T-helper 22 cell (primary cell): Measurements from ENCODE around the gene FRMD5.

Experiments
- DNase-seq: peaks from one replicate; pipeline ENCODE4 v3.0.0-alpha.2; 2020; ENCODE audit warnings: low read depth

Gene FRMD5

GRCh38 chr15:43927203-43927602, 267.9 kb downstream of the FRMD5 start:
- no peak for DNase-seq

- no peak for DNase-seq
Measured at GRCh38 chr15:43923553-43923952, 271.5 kb downstream of the FRMD5 start.

GRCh38 chr15:43922021-43922420, 273.1 kb downstream of the FRMD5 start:
- no peak for DNase-seq

- DNase-seq = no peak
Measured at GRCh38 chr15:43920815-43921214, 274.3 kb downstream of the FRMD5 start.

GRCh38 chr15:43920254-43920600, 274.8 kb downstream of the FRMD5 start:
- no peak for DNase-seq

DNA sequence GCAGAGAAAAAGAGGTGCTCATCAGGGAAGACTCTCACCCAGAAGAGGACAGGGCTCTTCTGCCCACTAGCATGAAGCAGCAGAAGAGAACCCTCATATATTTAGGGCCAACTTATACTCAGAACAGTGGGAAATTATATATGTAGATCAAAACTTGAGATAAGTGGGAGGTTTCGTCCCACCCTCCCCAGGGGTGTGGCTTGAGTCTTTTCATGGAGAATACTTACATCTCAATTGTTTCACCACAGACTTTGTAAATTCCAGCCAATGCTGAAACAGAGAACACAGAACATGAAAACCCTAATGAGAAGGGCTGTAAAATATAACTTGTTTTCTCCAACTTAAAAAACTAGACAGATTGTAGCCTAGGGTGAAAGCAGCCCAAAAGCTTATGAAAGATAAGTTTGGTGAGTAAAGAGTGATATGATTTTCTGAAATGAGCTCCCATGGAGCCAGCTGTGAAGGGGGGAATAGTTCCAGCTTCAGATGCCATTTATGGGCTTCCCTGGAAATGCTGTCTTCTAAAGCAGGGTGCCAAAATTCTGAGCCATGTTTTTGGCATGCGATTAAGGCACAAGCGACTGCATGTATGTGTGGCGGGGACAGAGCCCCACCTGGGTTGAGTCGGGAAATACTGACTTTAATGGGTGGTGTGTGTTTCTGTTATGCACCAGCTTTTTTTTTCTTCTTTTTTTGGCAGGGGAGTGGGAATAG, 275.4 kb downstream of the FRMD5 start:
- no peak for DNase-seq

GRCh38 chr15:43918717-43919116, 276.4 kb downstream of the FRMD5 start:
- no peak for DNase-seq

- no peak for DNase-seq
Measured at GRCh38 chr15:43916326-43916660, 278.8 kb downstream of the FRMD5 start.

GRCh38 chr15:43915631-43916325, 279.3 kb downstream of the FRMD5 start:
- DNase-seq = no peak

- DNase-seq = no peak
Measured at GRCh38 chr15:43913941-43914340, 281.1 kb downstream of the FRMD5 start.

DNA sequence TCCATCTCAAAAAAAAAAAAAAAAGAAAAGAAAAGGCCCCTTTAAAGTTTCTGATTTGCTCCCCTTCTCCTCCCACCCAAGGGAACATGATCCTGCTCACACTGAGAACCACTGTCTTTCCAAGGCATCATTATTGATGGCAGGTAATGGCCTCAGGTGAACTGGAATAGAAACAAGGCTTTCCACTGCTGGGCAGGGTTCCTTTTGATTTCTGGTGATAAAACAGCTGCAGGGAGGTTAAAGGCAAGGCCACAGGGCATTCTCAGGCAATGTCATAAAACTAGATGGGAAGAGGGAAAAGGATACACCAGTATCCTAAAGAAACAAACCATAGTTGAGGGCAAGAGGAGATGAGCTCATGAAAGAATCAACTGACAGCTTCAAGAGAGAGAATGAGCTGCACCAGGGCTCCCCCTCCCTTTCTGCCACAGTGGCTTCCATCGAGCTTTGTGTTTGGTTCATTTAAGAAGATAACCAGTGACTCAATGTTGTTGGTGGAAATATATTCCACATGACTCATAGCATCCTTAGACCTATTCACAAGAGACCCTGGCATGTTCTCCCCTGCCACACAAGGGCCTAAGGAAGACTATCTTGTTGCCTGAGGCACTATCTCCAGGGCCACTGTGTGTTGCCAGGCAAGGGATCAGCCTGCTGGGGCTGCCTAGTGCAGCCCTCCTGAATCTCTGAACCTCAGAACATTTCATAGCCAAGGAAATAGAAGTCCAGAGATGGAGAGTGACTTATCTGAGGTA, 281.9 kb downstream of the FRMD5 start:
- DNase-seq = no peak

DNA sequence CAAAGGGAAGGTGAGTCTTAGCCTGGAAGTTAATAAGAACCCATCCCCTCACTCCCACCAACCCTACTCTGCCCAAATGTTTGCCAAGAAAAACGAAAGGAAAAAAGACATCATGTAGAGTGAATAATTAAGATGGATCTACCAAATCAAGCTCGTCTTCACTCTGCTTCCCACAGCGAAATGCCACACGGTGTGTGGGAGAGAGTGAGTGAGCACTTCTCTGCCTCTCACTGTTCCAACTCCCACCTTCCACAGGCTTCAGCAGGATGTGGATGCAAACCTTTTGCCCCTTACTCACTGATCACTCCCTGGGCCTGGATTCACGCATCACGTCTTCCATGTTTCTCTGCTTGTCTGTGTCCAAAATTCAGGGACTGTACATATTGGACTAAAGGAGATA, 282.9 kb downstream of the FRMD5 start:
- no peak for DNase-seq

DNA sequence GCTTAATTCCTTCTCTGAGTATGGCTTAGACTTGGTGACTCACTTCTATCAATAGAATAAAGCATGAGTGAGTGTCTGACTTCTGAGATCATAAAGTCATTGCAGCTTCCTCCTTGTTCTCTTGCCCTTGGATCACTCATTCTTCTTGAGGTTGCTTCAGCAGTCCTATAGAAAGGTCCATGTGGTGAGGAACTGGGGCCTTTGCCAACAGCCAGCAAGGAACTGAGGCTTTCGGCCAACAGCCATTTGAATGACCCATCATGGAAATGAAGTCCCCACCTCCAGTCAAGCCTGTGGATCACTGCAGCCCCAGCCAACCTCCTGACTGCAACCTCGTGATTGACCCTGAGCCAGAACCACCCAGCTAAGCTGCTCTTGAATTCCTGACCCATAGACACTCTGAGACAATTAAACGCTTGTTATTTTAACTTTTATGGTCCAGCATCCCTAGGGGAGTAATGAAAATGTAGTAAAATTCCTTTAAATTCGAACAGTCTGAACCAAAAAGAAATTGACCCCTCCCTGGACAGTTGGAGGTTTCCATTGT, 283.8 kb downstream of the FRMD5 start:
- DNase-seq = no peak

DNA sequence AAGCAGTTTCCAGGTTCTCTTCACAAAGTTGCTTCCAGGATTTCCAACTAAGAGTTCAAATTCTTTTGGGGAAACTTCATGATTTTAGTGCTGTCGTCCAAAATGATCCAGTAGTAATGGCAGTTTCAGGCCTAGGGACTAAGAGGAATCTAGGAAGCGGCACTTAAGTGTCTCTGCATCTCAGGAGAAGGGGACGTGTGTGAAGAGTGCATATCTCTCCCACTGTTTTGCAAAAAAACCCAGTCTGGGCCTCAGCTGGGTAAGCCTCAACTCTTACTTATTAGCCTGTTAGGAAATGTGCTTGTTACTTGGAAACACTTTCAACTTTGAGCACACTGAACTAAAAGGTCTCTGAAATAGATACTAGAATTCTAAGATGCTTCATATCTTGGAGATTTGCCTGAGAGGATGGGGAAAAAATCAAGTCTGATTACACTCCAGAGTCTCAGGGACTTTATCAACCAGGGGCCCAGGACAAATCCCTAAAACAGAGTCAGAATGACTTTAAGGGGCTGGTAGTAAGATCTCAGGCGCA, 286.5 kb downstream of the FRMD5 start:
- no peak for DNase-seq

- DNase-seq = no peak
Measured at GRCh38 chr15:43905755-43906154, 289.3 kb downstream of the FRMD5 start.

- peak; percentile 3 for DNase-seq
Measured at GRCh38 chr15:43903864-43904290, 291.2 kb downstream of the FRMD5 start.

DNA sequence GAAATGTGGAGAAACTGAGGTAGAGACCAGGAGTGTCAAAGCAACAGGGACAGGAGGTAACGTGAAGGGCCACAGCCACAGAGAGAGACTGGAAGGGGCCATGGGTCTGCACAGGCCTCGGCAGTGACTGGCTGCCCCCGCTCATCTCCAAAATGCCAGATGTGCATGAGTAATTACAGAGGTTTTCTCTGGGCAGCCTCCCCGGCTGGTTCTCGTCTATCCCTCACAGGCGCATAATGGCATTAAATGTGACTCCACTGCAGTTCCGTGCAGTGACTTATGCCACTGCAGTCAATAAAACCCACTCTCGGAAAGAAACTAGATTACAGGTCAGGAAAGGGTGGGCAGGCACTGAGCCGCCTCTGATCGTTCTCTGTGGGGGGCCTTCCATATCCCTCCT, 293.6 kb downstream of the FRMD5 start:
- no peak for DNase-seq

- DNase-seq = no peak
Measured at GRCh38 chr15:43900996-43901395, 294.1 kb downstream of the FRMD5 start.

DNA sequence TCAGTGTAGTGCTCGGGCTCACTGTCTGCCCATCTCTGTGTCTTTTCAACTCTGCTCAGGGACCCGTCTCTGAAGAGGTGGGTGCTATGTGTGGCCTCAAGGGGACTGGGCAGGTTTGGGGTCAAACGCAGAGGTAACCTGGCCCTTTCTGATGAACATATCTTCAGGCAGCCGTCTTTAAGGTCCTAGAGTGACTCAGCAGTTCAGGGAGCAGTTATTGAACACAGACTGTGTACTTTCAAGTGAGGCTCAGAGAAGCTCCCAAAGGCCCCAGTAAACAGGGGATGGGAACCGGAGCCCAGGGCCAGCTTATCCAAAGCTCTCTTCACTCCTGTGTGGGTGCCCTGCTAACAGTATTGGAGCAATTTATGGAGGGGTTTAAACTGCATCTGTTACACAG, 295.1 kb downstream of the FRMD5 start:
- DNase-seq = no peak

GRCh38 chr15:43898891-43899290, 296.2 kb downstream of the FRMD5 start:
- DNase-seq = no peak

DNA sequence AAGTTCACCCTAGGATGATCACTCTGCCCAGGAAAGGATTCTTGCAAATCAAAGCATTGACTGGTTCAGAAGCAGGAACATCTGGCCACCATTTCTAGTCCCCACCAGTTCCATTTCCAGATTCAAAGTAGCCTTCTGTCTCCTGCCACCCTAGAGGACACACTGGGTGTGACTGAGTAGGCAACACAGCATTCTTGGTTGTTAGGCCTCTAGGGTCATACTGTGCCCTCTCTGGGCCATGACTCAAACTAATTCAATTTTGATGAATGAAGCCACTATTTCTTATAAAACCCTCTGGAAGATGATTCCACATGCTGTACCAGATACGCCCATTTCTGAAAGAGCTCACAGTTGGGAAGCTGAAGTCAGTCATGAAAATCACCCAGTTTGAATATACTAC, 298.5 kb downstream of the FRMD5 start:
- no peak for DNase-seq

DNA sequence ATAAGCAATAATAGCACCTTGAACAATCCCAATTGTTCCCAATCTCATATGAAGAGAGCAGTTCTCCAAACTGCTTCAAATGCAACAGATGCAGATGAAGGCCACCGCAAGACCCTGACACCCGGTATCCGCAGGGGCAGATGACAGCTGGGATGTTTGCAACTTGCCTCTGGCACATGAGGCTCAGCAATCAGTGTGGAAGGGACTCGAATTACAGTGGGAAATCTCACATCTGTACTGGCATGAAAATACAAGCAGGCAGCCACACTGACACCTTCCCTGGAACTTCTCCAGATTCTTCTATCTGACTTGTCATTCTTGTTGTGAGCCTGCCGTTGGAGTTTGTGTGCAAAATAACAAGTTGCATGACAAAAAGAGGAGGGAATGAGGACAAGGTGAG, 299.5 kb downstream of the FRMD5 start:
- no peak for DNase-seq

DNA sequence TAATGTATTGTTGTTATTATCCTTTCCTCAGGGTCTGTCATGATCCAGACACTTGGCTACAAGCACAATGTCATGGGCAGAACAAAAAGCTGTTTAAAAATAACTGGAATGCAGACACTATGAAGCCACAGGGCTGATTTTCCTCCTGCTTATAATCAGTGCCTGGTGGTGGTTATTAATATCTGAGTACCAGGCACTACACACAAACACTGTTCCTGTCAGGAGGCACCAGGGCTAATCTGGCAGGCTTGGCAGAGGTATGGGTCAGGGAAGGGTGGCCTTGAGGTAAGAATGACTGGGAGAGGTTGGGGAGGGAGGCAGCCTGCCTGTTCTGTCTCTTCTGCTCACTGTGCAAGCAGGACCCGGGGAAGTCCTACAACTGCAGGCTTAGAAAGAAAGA, 301.1 kb downstream of the FRMD5 start:
- DNase-seq = no peak
